GM18502 (cell line): ENCODE data around the gene GANC.
"Not testable (repeated sequence)": the region's sequence is repeated elsewhere in the genome, so short reads cannot be mapped to it uniquely, and the experiment has no call there.

ENCODE experiments used
- ATAC-seq: cut with Tn5 transposase; IDR thresholded peaks from one replicate; pipeline ENCODE4 v1.9.1; 2021; ENCODE audit warnings: mild to moderate bottlenecking; ENCODE audit not compliant: unreplicated experiment, poor library complexity

GANC gene

DNA sequence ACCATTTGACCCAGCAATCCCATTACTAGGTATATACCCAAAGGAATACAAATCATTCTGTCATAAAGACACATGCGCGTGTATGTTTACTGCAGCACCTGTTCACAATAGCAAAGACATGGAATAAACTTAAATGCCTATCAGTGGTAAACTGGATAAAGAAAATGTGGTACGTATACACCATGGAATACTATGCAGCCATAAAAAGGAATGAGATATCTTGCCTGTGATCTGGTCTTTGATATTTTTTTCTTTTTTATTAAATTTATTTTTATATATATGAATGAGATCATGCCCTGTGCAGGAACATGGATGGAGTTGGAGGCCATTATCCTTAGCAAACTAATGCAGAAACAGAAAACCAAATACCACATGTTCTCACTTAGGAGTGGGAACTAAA lies 64.1 kb downstream of the GANC start:
- ATAC-seq: not testable (repeated sequence)

DNA sequence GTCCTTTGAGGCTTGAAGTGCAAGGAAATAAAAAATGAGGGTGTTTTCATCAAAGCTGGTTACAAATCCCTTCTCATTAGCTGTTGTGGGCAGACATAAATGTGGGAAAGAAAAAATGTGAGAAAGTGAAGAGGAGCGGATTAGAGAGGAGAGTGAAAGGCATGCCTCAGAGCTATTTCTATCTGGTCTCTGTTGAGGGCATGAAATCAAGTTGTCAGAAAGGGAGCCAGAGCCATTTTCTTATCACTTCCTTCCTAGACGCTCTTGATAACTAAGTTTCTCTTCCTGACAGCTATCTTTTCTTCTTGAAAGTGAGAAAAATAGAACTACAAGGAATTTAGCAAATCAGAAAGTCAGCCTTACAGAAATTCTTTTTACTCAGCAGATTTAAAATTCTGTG lies 65.5 kb downstream of the GANC start:
- ATAC-seq: no peak

DNA sequence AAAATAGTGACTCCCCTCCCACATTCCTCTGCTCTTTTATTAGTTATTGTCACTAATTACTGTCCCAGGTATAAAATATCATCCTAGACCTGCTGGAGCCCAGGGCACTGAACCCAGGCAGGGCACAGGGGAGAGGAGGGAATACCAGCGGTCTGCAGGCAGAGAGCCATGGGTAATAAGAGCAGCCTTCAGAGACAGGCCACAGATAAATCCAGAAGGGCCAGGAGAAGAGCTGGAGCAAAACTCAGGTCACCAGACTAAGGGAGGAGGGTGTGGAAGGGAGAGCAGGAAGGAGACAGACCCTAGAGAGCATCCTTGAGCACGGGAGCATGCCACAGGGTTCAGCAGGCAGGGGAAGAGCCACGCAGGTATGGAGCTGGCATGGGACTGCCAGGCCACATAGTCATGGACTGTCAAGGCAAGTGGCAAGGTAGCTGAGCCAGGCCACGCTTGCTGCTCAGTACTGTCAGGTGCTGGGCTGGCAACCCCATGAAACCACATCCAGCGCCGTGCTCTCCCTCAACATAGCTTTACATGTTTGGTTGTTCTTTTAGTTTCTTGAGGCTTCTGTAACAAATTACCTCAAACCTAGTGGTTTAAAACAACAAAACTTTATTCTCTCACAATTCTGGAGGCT lies 70.7 kb downstream of the GANC start:
- no peak for ATAC-seq

DNA sequence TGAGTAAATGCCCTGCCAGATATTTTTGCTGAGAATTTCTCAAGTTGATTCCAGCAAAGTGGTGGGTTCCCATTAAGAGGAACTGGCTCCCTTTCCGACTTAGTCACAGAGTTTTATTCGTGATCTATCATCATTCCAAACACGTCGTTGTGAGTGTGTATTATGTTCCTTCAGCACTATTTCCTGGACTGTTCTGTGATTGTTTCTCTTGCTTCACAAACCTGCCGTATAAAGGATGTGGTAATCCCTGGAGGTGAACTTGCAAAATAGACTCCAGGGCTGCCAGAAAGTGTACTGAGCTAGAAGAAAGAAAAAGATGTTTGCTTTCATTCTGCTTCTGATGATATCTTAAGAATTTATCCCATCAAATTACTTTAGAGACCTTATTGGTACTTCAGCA lies 71.8 kb downstream of the GANC start:
- ATAC-seq: no peak

DNA sequence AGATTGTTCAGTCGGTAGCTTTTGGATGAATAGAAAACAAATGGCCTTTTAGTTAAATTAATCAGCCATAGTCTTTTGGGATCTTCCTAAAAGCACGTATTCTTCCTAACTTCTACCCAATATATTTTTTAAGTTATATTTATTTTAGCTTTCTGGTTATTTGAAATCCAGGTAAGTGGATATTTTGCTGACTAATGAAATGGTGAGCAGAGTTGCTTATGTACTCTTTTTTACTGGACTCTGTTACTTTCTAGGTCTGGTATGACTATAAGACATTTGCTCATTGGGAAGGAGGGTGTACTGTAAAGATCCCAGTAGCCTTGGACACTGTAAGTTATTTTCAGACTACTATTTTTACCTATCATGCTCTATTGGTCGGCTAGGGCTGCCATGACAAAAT lies 72.5 kb downstream of the GANC start:
- no peak for ATAC-seq

DNA sequence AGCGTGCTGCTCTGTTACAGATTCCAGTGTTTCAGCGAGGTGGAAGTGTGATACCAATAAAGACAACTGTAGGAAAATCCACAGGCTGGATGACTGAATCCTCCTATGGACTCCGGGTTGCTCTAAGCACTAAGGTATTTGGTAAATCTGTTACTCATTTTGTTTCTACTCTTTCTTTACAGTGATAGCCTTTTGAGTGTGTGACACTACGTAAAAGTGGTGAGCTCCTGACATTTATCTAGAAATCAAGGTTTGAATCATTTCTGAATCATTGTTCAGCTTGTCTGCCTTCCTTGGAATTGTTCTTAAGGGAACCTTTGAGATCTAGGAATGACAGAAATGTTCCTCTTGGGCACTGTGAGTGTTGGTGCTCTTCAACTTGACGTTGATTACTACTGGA lies 75.1 kb downstream of the GANC start:
- no peak for ATAC-seq

DNA sequence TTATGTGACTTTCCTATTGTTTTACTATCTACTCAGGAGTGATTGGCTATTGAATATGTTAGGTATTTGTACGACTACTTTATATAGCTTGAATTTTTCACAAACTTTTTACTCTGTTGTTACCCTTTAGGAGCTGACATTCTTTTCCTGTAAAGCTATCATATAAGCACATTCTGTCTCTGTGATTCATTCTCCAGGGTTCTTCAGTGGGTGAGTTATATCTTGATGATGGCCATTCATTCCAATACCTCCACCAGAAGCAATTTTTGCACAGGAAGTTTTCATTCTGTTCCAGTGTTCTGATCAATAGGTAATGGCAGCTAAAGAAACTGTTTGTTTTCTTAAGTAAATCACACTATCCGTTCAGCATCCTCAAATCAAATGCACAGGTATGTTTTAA lies 76.2 kb downstream of the GANC start:
- ATAC-seq: no peak

DNA sequence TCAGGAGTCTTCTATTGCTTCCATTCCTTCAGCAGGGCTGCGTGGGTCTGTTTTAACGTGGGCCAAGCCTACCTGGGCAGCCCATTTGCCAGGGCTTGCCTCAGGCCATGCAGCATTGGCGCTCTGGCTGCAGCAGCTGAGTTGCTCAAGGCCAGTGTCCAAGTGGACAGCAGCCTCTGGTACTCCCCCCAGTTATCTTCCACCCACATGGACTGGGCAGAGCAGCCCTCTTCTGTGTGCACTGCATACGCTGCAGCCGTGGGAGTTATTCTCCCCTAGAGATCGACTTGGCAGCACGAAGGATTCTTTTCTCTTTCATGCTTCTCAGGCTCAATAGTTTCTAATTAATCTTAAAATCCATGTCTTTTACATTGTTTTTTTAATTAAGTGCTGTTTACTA lies 79.4 kb downstream of the GANC start:
- ATAC-seq: no peak

DNA sequence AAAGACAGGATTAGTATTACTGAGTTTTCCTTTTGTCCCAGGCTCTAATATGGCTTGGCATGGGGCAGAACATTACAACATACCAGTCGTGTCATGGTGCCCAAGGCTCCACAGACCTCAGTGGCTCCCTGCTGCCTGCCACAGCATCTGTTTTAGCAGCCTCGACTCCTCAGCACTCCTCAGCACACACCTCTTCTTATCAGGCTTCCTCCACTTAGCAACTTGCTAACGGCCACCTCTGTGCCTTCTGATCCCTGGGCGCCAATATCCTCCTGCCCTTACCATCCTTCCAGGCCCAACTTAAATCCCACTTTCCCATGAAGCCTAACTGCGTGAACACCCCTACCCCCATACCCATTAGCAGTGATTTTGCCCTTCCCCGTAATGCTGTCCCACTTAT lies 80.1 kb downstream of the GANC start:
- no peak for ATAC-seq

DNA sequence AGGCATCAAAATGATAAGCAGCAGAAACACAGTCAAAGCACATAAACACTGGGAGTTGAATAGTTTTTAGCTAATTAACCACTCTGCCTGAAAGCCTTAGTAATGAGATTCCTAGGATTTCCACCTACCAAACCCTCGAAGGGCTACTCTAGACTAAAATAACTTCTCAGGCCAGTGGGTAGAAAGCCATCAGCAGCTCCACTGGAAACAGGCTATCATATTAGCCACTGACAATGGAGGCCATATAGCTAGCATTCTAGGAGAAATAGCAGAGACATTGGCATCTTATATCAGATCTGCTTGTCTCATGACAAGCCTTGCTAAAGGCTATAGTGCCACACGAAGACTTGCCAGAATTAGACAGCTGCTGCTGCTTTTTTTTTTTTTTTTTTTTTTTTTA lies 81.8 kb downstream of the GANC start:
- ATAC-seq: no peak

DNA sequence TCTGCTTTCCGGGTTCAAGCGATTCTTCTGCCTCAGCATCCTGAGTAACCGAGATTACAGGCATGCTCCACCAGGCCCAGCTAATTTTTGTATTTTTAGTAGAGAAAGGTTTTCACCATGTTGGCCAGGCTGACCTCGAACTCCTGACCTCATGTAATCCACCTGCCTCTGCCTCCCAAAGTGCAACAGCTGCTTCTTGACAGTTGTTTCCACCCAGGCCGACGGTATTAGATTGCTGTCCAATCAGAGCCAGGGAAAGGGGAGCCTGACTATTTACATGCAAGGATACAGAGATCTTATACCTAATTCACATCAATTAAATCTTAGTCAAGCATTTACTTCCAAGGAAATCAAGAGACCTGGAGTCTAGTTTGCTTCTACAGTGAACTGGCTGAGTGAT lies 82.3 kb downstream of the GANC start:
- no peak for ATAC-seq

DNA sequence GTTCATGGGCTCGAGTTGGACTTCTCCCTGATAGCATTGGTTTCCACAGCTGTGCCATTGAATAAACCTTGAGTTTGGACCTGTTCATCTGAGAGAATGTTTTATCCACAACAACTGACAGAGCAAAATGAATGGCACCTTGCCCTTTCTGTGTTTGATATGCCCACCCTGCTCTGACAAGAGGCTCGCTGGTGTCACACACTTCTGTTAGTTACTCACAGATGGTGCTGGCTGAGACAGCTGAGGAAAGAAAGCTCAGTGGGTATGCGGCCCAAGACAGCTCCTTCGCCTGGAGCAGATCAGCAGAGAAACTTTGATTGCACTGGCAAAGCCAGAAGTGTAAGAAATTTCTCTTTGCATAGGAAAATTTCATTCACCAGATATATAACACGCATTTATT lies 83.8 kb downstream of the GANC start:
- no peak for ATAC-seq

DNA sequence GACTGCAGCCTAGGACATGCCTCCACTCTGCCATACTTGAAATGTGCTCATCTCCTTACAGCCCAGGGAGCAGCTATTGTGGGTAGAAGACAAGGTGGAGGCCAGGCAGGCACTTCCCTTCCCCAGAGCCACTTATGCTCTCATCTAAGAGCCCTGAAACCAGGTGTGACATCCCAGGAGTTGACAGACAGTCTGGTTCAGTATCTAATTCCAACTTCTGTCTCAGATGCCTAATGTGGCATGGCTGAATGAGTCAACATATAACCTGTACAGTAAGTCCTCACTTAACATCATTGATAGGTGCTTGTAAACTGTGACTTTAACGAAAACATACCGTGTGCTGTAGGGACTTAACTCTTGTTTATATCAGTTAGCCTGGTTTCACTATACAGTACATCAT lies 85.1 kb downstream of the GANC start:
- ATAC-seq: no peak

DNA sequence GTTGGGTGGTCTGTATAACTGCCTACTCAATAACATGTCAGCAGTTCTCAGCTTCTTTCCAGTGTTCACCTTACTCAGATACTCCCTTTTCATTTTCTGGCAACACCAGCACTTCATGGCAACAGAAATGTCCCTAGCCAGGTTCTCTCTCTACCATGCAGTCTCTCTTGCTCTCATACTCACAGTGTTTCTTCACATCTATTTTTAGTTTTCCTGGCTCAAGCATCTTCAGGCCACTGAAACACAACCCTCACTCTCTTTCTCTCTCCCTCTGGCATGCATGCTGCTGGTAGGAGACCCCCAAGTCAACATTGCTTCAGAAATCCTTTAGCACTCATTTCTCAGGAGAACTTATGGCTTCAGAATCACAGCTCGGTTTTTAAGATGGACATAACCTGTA lies 86.2 kb downstream of the GANC start, which contains the start of gene CAPN3:
TSS of gene CAPN3 (plus strand) at position 253 of the 400 bp plus-strand sequence. CDS start 305 bp downstream, outside the sequence.
- ATAC-seq: no peak

DNA sequence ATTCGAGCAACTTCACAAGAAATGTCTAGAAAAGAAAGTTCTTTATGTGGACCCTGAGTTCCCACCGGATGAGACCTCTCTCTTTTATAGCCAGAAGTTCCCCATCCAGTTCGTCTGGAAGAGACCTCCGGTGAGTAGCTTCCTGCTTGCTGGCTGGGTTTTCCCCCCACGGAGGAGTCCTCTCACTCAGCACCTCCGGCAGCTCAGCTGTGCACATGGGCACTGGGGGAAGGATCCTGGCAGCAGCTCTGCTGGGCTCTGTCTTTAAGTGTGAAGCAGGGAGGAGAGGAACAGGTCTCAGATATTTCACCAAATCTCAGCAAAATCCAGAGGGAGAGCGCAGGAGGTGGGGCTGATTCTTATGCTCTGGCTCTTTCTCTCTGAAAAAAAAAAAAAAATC lies 87.0 kb downstream of the GANC start:
- no peak for ATAC-seq

DNA sequence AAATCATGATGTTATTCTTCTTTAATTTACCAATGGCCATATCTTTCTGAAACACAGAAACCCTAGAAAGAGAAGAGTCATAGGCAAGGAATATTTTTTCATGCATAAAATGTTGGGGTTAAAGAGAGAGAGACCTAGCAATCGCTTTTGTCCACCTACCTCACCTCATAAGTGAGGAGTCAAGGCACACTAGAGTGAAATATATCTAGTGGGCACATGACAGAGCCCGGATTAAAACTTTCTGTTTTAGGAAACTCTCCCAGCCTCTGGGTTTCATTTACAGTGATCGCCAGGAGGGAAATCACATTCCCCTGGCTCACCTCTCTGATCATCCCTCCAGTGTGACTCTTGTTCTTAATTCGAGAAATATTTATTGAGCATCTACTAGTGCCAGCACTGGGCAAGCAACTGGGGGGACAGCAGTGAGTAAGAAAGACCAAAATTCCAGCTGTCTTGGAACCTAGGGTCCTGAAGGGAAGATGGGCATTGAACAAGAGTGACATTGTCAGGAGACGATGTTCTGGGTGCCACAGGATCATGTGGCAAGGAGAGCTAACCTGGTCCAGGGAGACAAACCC lies 87.6 kb downstream of the GANC start:
- ATAC-seq: no peak

DNA sequence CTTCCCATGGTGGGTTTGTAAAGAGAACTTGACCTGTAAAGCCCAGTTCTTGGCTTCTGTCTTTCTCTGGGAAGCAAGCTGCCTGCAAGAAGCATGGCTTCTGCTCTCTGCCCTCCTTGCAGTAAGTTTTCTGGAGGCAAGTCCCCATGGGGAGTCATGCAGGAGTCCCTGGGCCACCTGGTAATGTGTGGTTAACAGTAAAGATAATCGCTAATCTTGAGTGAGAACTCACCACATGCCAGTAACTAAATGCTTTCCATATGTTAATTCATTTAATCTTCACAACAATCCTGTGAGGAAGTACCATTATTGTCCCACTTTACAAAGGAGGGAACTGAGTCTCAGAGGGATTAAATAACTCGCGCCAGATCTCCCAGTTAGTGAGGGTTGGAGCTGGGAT lies 90.5 kb downstream of the GANC start:
- ATAC-seq: no peak

DNA sequence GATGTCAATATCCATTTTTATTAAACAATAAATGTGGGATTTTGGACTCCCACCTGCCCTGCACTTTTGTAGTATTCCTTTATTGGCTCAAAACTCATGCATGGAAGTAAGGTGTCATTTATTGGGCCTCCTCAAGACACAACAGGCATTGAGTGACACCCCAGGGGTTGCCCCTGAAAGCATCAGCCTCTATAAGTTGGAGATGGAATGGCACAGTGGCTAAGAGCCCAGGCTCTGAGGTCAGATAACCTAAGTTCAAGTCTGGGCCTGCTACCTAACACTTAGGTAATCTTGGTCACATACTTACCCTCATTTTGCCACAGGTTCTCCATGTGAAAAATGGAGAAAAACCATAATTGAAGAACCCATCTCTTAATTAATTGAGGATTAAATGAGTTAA lies 90.9 kb downstream of the GANC start:
- ATAC-seq: no peak

DNA sequence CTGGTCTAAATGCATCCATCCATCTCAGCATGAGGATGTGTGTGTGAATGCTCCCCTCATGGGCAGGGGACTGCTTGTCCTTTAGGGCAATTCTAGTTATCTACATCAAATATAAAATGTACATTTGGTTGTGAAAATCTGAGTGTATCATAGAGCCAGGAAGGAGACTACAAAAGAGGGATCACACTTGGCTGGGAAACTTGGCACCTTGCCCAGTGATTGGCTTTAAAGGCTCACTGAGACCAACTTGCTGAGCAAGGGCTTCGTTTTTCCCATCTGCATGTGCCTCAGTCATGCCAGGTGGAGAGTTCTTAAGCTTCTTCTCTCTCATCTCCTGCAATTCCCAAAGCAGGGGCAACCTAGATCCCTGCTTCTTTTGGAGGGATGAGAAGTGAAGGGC lies 91.5 kb downstream of the GANC start:
- ATAC-seq: no peak

DNA sequence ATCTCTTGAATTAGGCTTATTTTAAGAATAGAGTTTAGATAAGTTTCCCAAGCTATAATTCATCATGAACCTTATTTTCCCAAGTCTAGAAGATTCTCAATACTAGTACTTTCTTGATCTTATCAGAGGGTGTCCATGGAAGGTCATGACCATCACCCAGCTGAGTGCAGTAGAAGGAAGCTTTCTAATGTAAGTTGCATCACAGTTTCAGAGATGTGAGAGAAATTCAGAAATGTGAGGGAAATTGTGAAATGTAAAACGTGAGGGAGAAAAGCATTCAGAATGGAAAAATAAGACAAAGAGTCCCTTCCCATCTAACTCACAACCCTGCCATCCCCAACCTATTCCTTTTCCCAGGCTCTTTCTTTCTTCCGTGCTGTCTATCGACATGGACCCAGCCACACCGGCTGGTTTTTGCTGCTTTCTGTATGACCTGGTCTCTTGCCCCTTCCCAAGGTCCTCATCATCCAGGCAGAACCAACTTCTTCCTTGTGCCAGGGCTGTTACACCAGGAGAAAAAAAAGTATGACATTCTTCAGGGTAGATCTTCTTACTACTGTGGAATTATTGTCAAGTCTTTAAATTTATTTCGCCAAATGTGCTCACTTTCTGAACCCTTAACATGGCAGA lies 93.0 kb downstream of the GANC start:
- no peak for ATAC-seq

DNA sequence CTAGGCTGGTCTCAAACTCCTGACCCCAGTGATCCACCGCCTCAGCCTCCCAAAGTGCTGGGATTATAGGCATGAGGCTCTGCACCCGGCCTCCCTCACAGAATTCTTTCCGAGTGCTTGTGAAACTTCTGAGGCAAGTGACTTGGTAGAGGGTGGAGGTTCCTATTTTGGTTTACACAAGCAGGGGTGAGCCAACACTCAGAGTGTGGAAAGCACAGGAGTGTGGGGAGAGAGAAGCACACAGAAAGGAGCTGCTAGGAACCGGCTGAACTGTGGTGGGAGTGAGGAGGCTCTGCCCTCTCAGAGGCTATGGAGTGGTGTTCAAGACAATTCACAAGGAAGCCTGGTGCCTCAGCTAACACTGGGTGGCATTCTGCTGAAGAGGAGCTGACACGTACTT lies 94.0 kb downstream of the GANC start:
- ATAC-seq: no peak

DNA sequence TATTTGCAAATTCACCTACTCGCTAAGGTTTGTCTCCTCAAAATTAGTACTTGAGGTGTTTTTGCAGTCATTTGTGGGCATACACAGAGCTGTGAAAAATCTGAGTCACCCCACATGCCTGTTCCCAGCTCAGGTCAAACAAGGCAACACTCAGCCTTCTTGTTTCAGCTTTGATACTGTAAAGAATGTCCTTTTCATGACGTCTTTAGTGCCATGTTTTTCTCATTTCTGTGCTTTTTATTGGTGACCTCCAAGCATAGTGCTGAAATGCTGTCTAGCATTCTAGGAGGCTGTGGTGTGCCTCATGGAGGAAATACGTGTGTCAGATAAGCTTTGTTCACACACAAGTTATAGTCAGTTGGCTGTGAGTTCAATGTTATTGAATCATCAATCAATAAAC lies 95.1 kb downstream of the GANC start:
- ATAC-seq: no peak
